Stimulated activated CD4-positive, alpha-beta T cell treated with anti-CD3 and anti-CD28 coated beads, Interleukin-1b, Interleukin-23, amount 100 ng/mL, for 24 hours (primary cell): Measurements from ENCODE around the gene LGMN.
"Not testable (repeated sequence)": the region's sequence is repeated elsewhere in the genome, so short reads cannot be mapped to it uniquely, and the experiment has no call there.

Source experiments
- DNase-seq, 4 experiments: peaks; one replicate each; pipeline ENCODE4 v3.0.0-alpha.2; 2020; ENCODE audit warnings: low read depth in 4 of 4, low spot score in 1 of 4

Gene LGMN

DNA sequence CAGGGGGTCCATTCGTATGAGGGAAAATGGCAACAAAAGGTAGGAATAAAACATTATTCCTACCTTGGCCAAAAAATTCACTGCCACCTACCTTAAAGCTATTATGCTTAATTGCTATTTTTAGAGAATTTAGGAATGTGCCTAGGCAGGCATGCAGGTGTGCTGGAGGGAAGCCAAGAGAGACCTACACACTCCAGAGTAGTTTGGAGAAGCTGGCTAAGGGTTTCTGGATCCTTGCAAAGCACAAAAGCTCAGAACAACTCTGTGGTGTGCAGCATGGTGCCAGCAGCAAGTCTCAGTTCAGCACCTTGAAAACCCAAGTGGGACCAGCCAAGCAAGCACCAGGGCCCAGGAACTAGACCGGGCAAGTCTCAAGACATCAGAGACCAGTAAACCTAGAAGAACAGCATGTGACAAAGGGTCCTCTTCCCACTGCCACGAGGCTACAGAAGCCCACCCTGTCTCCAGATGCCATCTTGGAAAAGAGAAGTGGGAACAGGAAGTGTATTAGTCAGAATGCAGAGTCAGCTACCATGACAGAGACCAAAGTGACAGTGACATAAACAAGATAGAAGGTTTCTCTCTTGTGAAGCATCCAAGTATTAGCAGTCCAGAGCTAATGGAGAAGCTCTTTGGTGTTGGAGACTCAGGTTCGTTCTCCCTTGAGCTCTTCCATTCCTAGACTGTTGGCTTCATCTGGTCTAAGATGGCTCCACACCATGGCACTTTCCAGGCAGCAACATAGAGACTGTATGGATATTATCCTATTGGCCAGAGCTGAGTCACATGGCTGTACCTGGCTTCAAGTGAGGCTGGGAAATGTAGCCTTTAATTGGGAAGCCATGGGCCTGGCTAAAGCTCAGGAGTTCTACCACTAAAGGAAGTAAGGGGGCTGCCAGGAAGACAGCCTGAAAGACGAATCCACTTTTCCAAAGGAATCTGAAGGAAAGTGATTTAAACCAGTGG is 15.5 kb upstream of the LGMN start:
- not testable (repeated sequence) for DNase-seq

DNA sequence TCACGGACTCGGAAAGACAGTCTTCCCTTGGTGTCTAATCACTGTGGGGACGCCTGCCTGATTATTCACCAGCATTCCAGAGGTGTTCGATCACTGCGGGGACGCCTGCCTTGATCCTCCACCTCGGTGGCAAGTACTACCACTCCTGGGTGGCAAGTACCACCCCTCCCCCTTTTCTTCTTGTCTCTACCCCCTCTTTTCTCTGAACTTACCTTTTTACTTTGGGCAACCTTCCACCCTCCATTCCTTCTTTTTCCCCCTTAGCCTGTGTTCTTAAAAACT is 12.0 kb upstream of the LGMN start:
- DNase-seq = no peak

DNA sequence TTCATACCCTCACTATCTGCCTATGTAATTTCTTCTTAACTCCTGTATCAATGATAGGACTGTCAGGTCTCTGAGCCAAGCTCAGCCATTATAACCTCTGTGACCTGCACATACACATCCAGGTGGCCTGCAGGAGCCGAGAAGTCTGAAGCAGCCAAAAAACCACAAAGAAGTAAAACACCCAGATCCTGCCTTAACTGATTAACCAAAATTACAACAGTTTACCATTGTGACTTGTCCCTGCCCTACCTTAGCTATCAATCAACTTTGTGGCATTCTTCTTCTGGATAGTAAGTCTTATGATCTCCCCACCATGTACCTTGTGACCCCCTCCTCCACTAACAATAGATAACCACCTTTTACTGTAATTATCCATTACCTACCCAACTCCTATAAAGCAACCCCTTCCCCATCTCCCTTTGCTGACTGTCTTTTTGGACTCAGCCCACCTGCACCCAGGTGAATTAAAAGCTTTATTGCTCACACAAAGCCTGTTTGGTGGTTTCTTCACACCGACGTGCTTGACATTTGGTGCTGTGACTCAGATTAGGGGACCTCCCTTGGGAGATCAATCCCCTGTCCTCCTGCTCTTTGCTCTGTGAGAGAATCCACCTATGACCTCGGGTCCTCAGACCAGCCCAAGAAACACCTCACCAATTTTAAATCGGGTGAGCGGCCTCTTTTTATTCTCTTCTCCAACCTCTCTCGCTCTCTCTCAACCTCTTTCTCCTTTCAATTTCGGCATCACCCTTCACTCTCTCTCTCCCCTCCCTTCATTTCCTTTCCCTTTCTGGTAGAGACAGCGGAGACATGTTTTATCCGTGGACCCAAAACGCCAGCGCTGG is 11.5 kb upstream of the LGMN start:
- DNase-seq = no peak

DNA sequence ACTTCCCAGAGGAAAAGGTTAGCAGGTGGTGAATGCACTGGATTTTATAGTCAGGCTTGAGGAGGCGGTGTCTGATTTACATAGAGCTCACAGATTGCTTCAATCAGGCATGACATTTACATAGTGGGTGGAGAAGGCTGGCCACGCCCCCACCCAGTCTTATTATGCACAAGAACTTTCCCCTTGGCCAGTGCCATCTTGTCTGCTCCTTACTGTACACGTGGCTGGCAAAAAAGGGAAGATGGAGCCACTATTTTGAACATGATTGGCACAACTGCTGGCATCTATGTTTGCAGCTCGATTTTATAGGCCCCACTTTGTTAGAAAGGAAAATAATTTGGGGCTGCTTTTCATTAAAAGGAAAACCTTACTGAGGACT is 10.9 kb upstream of the LGMN start:
- DNase-seq = no peak

DNA sequence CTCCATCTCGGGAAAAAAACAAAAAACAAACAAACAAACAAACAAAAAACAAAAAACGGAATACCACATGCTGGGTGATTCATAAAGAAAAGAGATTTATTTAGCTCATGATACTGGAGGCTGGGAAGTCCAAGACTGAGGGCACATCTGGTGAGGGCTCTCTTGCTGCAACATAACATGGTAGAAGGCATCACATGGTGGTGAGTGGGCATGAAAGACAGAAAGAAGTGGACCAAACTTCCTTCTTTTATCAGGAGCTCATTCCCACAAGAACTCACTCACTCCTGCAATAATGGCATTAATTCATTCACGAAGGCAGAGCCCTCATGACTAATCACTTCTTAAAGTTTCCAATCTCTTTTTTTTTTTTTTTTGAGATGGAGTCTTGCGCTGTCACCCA is 8.0 kb upstream of the LGMN start:
- DNase-seq = no peak

DNA sequence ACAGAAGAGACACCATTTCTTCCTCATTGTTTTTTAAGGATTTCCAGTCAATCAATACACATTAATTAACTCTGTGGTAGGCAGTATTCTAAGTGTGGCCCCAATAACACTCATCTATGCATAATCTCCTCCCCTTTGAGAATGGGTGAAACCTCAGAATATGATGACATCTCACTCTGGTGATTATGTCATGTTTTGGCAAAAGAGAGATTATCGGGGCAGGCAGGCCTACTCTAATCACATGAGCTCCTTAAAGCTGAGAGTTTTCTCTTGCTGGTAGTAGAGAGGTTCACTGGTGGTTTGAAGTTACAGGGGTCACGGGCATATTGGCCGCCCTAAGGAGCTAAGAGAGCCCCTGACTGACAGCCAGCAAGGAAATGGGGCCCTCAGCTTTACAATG is 7.1 kb upstream of the LGMN start:
- no peak for DNase-seq

DNA sequence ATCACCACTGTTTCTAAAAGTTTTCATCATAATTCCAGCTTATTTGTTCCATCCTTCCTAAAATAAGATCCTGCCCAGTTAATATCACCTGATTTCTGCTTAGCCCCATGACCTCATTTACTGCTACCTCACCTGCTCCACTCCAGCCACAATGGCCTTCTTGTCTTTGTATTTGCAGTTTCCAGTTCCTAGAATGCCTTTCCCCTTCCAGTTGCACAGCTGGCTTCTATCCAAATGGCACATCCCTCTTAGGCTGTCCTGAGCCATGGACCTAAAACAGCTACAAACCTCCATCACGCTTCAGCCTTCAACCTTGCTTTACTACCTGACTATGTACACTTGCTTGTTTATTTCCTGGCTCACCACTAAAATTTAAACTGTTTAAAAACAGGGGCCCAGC is 6.5 kb upstream of the LGMN start:
- no peak for DNase-seq

DNA sequence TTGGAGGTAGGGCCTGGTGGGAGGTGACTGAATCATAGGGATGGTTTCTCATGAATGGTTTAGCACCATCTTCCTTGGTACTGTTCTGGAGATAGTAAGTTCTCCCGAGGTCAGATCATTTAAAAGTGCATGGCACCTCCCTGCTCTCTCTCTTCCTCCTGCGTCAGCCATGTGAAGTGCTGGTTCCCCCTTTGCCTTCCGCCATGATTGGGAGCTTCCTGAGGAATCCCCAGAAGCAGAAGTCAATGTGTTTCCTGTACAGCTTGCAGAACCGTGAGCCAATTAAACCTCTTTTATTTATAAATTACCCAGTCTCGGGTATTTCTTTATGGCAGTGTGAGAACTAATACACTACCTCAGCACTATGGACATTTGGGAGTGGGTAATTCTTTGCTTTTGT is 4.8 kb upstream of the LGMN start:
- no peak for DNase-seq

DNA sequence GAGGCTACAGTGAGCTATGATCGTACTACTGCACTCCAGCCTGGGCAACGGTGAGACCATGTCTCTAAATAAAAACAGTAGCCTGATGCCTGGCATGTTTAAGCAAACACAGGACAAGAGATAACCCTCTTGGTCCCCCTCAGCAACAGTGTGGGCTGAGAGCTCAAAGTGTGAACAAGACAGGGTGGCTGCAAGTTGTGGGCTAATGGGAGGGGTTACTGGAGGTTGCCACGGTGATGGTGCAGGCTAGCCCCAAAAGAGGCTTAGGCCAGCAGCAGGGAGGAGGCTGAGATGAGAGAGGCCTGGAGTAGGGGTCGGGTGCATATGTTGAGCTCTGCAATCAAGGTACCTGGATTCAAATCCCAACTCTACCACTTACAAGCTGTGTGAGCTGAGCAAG is 3.4 kb upstream of the LGMN start:
- no peak for DNase-seq

DNA sequence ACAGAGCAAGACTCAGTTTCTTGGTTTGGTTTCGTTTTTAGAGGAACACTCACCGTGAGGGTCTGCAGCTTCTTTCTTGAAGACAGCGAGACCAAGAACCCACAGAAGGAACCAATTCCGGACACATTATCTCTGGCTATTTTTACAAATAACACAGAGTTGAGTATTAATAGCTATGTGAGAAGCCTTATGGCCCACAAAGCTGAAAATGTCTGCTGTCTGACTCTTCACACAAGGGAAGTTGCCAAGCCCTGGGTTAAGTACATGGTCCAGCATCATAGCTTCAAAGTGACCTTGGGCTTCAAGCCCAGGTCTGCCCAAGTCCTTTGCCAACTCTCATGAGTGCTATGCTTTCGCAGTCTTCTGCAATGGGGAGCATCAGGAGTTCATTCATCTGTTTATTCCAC is 2.6 kb upstream of the LGMN start:
- no peak for DNase-seq

DNA sequence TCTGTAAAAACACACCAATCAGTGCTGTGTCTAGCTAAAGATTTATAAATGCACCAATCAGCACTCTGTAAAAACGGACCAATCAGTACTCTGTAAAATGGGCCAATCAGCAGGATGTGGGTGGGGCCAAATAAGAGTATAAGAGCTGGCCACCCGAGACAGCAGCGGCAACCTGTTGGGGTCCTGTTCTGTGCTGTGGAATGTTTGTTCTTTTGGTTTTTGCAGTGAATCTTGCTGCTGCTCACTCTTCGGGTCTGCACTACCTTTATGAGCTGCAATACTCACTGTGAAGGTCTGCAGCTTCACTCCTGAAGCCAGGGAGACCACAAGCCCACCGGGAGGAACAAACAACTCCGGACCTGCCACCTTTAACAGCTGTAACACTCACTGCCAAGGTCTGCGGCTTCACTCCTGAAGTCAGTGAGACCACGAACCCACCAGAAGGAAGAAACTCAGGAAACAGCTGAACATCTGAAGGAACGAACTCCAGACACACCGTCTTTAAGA is 1.8 kb upstream of the LGMN start:
- not testable (repeated sequence) for DNase-seq

DNA sequence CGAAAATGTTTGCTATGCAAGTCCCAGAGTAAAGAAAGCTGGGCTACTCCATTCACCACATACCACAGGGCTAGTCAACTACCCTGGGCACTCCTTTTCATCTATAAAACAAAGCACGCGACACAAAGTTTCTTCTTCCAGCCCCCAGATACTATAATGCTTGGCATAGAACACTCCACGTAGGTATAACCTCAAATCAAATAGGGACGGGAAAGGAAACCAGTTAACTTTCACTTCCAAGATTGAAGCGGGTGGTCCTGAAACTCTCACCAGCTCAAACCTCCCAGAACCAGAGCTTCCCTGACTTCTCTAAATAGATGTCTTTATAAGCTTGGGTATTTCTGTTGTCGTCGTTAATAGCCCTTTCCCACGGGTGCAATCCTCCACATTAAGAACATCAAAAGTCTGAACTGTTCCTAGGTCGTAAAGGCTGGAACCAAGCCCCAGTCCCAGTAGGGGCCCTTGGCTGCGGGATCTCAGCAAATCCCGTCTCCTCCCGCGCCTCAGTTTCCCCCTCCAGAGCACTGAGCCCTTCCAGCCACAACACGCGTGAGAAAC is 647 bp downstream of the LGMN start:
- DNase-seq = no peak

DNA sequence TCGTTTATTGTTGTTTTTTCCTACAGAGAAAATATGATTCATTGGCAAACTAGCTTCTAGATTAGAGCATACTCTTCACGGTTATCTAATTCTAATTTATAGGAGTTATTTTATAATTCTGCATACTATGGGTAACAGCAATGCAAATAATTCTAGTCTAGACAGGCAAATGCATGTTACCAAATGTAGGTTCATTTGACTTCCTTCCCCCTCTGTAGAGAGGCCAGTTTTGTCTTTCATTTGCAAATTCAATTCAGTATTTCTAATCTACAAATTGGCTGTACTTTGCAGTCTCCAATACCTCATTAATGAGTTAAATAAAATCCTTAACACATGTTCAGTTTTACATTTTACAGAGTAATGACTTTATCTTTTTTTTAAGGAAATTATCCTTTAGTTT is 4.2 kb downstream of the LGMN start:
- no peak for DNase-seq

DNA sequence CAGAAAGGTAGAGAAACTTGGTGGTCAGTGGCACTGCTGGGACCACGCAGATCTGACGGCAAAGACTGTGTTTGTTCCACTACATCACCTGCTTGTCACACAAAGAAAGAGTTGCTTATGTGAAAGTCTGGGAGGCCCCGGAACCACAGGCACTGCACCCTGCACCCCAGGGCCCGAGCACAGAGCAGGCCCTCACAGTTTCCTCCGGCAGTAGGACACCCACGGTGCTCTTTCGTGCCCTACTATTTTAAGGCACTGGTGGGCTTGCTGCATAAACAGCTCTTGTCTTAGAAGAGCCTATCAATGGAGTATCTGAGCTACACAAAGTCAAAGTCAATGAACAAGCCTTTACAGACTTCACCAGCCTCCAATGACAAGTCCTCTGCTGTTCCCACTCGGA is 8.0 kb downstream of the LGMN start:
- no peak for DNase-seq

DNA sequence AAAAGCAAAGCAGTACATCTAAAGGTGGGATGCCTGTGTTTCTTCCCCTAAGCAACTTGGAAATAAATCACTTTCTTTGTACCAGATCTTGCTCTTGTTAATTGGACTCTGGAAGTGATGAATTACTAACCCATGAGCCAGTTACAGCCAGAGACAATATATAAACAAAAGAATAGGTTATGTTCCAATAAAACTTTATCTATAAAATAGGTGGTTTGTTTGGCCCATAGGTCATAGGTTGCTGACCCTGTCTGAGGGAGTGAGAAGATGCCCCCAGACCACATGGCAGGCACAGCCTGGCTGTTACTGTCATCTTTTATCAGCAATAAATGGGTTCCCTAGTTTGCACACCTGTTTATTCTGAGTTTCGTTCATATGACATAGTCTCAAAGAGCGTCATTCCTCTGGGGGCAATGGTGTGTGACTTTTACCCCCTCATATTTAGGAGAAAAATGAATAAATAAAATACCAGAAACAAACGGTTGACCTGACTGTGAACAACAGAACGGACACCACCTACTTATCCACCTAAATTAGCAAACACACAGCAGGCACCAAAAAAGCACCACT is 10.7 kb downstream of the LGMN start:
- no peak for DNase-seq

DNA sequence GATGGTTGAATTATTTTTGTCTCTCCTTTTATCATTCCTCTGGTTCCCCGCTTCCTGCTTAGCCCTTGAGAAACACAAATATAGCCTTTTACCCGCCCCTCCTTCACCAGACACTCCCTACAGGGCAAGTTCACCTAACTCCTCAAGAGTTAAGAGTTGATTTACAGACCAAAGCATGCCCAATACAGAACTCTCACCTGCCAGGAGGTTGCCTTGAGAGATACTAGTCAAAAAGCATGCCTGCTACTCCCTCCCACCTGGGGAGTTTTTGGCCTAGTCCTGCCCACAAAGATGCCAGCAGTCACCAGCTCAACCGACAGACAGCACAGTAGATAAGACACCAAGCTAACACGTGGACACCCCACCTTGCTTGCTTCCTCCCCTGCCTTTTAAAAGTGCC is 11.2 kb downstream of the LGMN start:
- DNase-seq = no peak

DNA sequence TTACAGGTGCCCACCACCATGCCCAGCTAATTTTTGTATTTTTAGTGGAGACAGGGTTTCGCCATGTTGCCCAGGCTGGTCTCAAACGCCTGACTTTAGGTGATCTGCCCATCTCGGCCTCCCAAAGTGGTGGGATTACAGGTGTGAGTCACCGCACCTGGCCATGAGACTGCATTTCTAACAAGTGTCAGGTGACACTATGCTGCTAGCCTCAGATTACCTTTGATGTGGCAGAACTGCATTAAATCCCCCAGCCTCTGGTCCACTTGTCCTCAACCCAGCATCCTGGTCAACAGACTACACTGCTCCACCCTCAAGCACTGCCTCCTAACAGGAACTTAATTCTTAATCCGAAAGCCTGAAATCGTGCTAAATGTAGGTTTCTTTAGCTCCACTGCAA is 13.1 kb downstream of the LGMN start:
- DNase-seq = no peak

DNA sequence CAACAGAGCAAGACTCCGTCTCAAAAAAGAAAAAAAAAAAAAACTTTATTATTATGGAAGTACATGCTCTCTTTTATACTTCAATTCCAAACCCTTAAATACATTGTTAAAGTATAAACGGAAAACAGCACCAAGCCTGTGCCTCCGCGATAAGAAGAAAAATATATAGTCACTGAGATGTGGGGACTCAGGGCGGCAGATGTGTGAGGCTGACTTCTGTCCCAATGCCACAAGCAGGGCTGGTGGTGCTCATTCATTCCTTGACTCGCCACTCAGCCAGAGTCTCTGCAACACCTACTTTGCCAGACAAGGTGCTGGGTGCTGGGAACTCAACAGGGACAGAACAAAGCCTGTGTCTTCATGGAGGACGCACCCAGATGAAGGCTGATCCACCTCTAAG is 13.8 kb downstream of the LGMN start:
- no peak for DNase-seq

DNA sequence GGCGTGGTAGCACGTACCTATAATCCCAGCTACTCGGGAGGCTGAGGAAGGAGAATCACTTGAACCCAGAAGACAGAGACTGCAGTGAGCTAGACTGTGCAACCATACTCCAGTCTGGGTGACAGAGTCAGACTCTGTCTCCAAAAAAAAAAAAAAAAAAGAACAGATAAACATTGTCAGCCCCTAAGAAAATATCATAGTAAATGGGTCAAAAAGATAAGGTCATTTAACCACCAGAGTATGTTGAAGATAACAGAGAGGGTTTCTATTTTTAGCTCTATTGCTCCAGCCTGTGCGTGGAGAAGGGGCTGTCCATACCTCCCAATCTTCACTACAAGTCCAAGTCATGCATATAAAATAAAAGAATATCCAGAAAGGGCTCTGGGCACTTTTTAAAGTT is 15.4 kb downstream of the LGMN start:
- no peak for DNase-seq

DNA sequence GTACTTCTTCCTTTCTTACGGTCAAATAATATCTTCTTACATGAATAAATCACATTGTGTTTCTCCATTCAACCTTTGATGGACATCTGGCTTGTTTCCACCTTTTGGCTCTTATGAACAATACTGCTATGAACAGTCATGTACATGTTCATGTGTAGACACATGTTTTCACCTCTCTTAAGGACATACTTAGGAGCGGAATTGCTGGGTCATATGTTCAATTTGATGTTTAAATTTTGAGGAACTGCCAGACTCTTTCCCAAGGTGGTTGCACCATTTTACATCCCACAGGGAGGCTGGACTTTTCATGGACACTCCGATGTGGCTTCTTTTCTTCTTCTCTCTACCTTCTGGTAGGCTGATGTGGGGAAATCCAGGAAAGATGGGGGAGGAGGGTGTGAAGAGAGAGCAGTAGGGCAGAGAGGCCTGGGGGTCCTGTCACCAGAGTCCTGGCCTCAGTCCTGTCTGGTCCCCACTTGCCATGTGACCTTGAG is 16.8 kb downstream of the LGMN start:
- no peak for DNase-seq

DNA sequence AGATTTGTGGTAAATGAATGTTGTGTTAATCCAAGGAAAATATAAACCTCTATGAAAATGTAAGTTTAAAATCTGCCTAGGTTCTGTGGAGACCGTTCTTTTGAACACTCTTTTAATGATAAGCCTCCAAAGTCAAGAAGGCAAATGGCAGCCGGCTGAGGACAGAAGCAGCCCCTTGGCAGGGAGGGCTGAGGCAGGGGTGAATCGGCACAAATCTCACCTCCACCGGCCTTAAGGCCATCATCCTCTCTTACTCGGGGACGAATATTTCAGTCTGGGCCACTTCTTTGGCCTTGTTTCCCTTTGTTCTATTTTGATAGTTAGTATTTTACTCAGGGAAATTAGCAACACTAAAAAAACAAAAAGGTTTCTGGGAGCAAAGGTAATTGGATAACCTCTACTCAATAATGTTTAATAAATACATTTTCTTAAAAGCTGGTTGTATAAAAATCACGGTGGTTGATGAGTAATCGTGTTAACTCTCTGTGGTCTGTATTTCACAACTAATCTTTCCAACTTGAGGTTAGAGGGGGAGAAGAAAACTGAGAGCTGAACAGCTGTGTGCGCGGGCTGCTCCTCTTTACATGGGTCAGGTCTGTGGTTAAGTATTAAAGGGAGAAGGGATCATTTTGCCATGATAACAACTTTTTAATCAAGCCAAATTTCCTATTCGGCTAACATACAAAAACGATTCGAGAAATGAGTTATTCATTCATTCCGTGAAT is 18.6 kb downstream of the LGMN start:
- no peak for DNase-seq
